Activated naive CD4-positive, alpha-beta T cell treated with anti-CD3 and anti-CD28 coated beads, Interleukin-2, amount 50 U/mL, for 72 hours (primary cell): Measurements from ENCODE around the gene MRPS26. TPM values are rescaled to one million over a fixed set of nuclear protein-coding genes. Genes with fewer than 3 reads are reported as not detected.

ENCODE experiments used
- ATAC-seq, 2 donors: fragments of 150-1000 bp; cut with Tn5 transposase; 2 replicates each; pipeline ENCODE4 v1.10.0; 2021; ENCODE audit warnings: mild to moderate bottlenecking in 2 of 2, moderate library complexity in 2 of 2
- DNase-seq, 2 donors: peaks; one replicate each; pipeline ENCODE4 v3.0.0; 2021 to 2022; ENCODE audit warnings: low spot score in 2 of 2
- H3K27ac Mint-ChIP-seq, 2 donors: one replicate each; pipeline ENCODE4 v1.8.0; 2022; ENCODE audit warnings: mild to moderate bottlenecking in 2 of 2, mixed read lengths in 2 of 2
- H3K36me3 Mint-ChIP-seq, 2 donors: one replicate each; pipeline ENCODE4 v1.8.0; 2022; ENCODE audit warnings: mixed read lengths in 2 of 2
- H3K9me3 Mint-ChIP-seq, 2 donors: one replicate each; pipeline ENCODE4 v1.8.0; 2022; ENCODE audit warnings: mixed read lengths in 2 of 2
- total RNA-seq, 2 donors: library from RNA; stranded (reverse); gene quantifications; one replicate each; pipeline ENCODE4 v1.2.3, GENCODE V29; 2022

MRPS26 gene
- total RNA-seq, 2 donors from 2014 or later, result 39.3 to 60.0 TPM

GRCh38 chr20:3082955-3083952 lies 37.4 kb downstream of the MRPS26 start:
- DNase-seq (no peak), ATAC-seq (peak; percentile 37 to 44)
- Mint-ChIP-seq H3K9me3 (no peaks in the 10 kb centered on the region), H3K27ac (no peak overlapping the region), H3K36me3 (no peaks in the 10 kb centered on the region)

- Mint-ChIP-seq H3K9me3 (no peaks in the 10 kb centered on the region), H3K27ac (no peak within 1 kb of the TSS), H3K36me3 (no peaks in the 10 kb centered on the region)
- DNase-seq (no peak), ATAC-seq (no peak)
These were observed 38.6 kb downstream of the MRPS26 start, which contains the start of gene AVP for GRCh38 chr20:3084283-3084985. Gene AVP, minus strand, starts transcription at chr20:3084724. Its CDS starts 50 bp downstream, at chr20:3084674.

- H3K27ac Mint-ChIP-seq, result no peak overlapping the region
- no peaks in the 10 kb centered on the region for H3K9me3 Mint-ChIP-seq
- DNase-seq (no peak), ATAC-seq (no peak)
- no peaks in the 10 kb centered on the region for H3K36me3 Mint-ChIP-seq
These were observed 39.1 kb downstream of the MRPS26 start for GRCh38 chr20:3084986-3085360.

- H3K36me3 Mint-ChIP-seq, result no peaks in the 10 kb centered on the region
These were observed 39.8 kb downstream of the MRPS26 start for GRCh38 chr20:3085571-3086072.

GRCh38 chr20:3088031-3088430 lies 42.2 kb downstream of the MRPS26 start:
- ATAC-seq (no peak), DNase-seq (no peak)
- Mint-ChIP-seq H3K36me3 (peaks cover 0 to 5% of the 10 kb centered on the region in 2 donors), H3K27ac (no peak overlapping the region), H3K9me3 (no peaks in the 10 kb centered on the region)

More at GRCh38 chr20:3085571-3086072, 39.8 kb downstream of the MRPS26 start:
- Mint-ChIP-seq H3K27ac (no peak overlapping the region), H3K9me3 (no peaks in the 10 kb centered on the region)
- ATAC-seq, result no peak
- no peak for DNase-seq

- no peak for ATAC-seq
- H3K9me3 Mint-ChIP-seq, result no peaks in the 10 kb centered on the region
- DNase-seq, result no peak
- no peak overlapping the region for H3K27ac Mint-ChIP-seq
- H3K36me3 Mint-ChIP-seq, result peaks cover 0 to 5% of the 10 kb centered on the region in 2 donors
These were observed 44.7 kb downstream of the MRPS26 start for GRCh38 chr20:3090565-3090964.

- Mint-ChIP-seq H3K27ac (peak overlapping the region; percentile 71 to 96), H3K36me3 (peaks cover 0 to 5% of the 10 kb centered on the region in 2 donors), H3K9me3 (no peaks in the 10 kb centered on the region)
- ATAC-seq (peak; percentile 60 to 71), DNase-seq (peak in 1 of 2 donors; percentile 47)
These were observed 46.9 kb downstream of the MRPS26 start for GRCh38 chr20:3092611-3093379.

GRCh38 chr20:3093861-3094361 lies 48.1 kb downstream of the MRPS26 start:
- ATAC-seq, result peak; percentile 29 to 31
- peak overlapping the region in 1 of 2 donors; percentile 59 for H3K27ac Mint-ChIP-seq
- H3K36me3 Mint-ChIP-seq, result peaks cover 0 to 5% of the 10 kb centered on the region in 2 donors
- H3K9me3 Mint-ChIP-seq, result no peaks in the 10 kb centered on the region
- no peak for DNase-seq

GRCh38 chr20:3094848-3095629 lies 49.2 kb downstream of the MRPS26 start:
- Mint-ChIP-seq H3K9me3 (no peaks in the 10 kb centered on the region), H3K36me3 (peaks cover 0 to 5% of the 10 kb centered on the region in 2 donors), H3K27ac (peak overlapping the region; percentile 14 to 64)
- DNase-seq (no peak), ATAC-seq (no peak)

Other genes starting within 250 kb of the MRPS26 start
- gene CPXM1, start 245.4 kb upstream of the MRPS26 start, total RNA-seq, result 1 to 10 TPM; 1.1 to 3.5 TPM
- not detected for gene C20orf141, start 231.1 kb upstream of the MRPS26 start, total RNA-seq
- not detected for gene TMEM239, start 229.7 kb upstream of the MRPS26 start, total RNA-seq
- 10 to 100 TPM; 29.5 to 33.6 TPM for gene PCED1A, start 205.4 kb upstream of the MRPS26 start, total RNA-seq
- gene VPS16, start 205.3 kb upstream of the MRPS26 start, total RNA-seq, result 10 to 100 TPM; 45.7 to 52.0 TPM
- 10 to 100 TPM; 37.8 to 55.8 TPM for gene PTPRA, start 172.6 kb upstream of the MRPS26 start, total RNA-seq
- 1 to 10 TPM in 1 of 2 donors, under 1 TPM in 1; 0.99 to 2.5 TPM for gene GNRH2, start 2.4 kb upstream of the MRPS26 start, total RNA-seq
- not detected for gene OXT, start 25.6 kb downstream of the MRPS26 start, total RNA-seq
- under 1 TPM in 1 of 2 donors, not detected in 1; 0.45 TPM for gene AVP, start 38.7 kb downstream of the MRPS26 start, total RNA-seq
- 10 to 100 TPM; 18.8 to 24.2 TPM for gene FASTKD5, start 113.8 kb downstream of the MRPS26 start, total RNA-seq
- gene UBOX5, start 113.8 kb downstream of the MRPS26 start, total RNA-seq, result 1 to 10 TPM; 5.5 to 7.1 TPM
- 1 to 10 TPM; 2.0 to 4.2 TPM for gene LZTS3, start 127.5 kb downstream of the MRPS26 start, total RNA-seq
- gene DDRGK1, start 158.6 kb downstream of the MRPS26 start, total RNA-seq, result 100 to 1,000 TPM in 1 of 2 donors, 10 to 100 TPM in 1; 66.4 to 128 TPM
- gene ITPA, start 163.4 kb downstream of the MRPS26 start, total RNA-seq, result 10 to 100 TPM; 29.9 to 77.4 TPM
- 1 to 10 TPM in 1 of 2 donors, under 1 TPM in 1; 0.14 to 1.1 TPM for gene SLC4A11, start 193.1 kb downstream of the MRPS26 start, total RNA-seq